Ecto neural progenitor cell (in vitro differentiated cells): ENCODE data around the gene SNX6.
"Not testable (repeated sequence)": the region's sequence is repeated elsewhere in the genome, so short reads cannot be mapped to it uniquely, and the experiment has no call there.

ENCODE experiments used
- DNase-seq: peaks from one replicate; pipeline ENCODE4 v3.0.0-alpha.2; 2018; ENCODE audit warnings: low spot score

The SNX6 gene

DNA sequence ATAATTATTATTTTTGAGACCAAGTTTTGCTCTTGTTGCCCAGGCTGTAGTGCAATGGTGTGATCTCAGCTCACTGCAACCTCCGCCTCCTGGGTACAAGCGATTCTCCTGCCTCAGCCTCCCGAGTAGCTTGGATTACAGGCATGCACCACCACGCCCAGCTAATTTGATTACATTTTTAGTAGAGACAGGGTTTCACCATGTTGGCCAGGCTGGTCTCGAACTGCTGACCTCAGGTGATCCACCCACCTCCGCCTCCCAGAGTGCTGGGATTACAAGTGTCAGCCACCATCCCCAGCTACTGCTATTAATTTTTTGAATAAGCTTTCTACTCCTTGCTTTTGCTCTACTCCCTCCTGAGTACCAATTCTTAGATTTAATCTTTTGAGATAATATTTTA, 108.9 kb downstream of the SNX6 start:
- DNase-seq: not testable (repeated sequence)

- not testable (repeated sequence) for DNase-seq
These were observed 109.5 kb downstream of the SNX6 start for GRCh38 chr14:34520304-34520970.
